COLO668 (cell line): ENCODE data around the gene SLC30A3.
A peak's percentile ranks its signal among the peaks of the same experiment; 100 is the strongest.
"Not testable (repeated sequence)": the region's sequence is repeated elsewhere in the genome, so short reads cannot be mapped to it uniquely, and the experiment has no call there.

Source experiments
- DNase-seq: peaks from one replicate; lab custom pipeline; 2025; ENCODE audit not compliant: unreplicated experiment; lab: John Stamatoyannopoulos, UW

Gene SLC30A3

GRCh38 chr2:27262379-27263286 lies at the start of gene SLC30A3:
Gene SLC30A3 (minus strand): TSS chr2:27263047. CDS start chr2:27262906, 141 bp downstream.
- DNase-seq: peak; percentile 52

GRCh38 chr2:27312152-27312551 lies 49.3 kb upstream of the SLC30A3 start:
- DNase-seq: no peak

GRCh38 chr2:27309651-27310050 lies 46.8 kb upstream of the SLC30A3 start:
- no peak for DNase-seq

GRCh38 chr2:27308359-27308881 lies 45.6 kb upstream of the SLC30A3 start, which contains the start of gene UCN:
Gene UCN (minus strand): TSS chr2:27308445. CDS start chr2:27307895, 550 bp downstream.
- no peak for DNase-seq

- no peak for DNase-seq
Measured at GRCh38 chr2:27307545-27308358, 44.9 kb upstream of the SLC30A3 start.

- no peak for DNase-seq
Measured at GRCh38 chr2:27307287-27307544, 44.4 kb upstream of the SLC30A3 start.

GRCh38 chr2:27306573-27307286 lies 43.9 kb upstream of the SLC30A3 start:
- no peak for DNase-seq

GRCh38 chr2:27306136-27306535 lies 43.3 kb upstream of the SLC30A3 start:
- DNase-seq: no peak

GRCh38 chr2:27305516-27305915 lies 42.7 kb upstream of the SLC30A3 start:
- DNase-seq: no peak

GRCh38 chr2:27304488-27305240 lies 41.8 kb upstream of the SLC30A3 start:
- no peak for DNase-seq

GRCh38 chr2:27303093-27304025 lies 40.5 kb upstream of the SLC30A3 start:
- DNase-seq: peak; percentile 24

GRCh38 chr2:27300606-27301005 lies 37.8 kb upstream of the SLC30A3 start:
- not testable (repeated sequence) for DNase-seq

GRCh38 chr2:27298391-27299080 lies 35.7 kb upstream of the SLC30A3 start:
- DNase-seq: no peak

- DNase-seq: no peak
Measured at GRCh38 chr2:27297195-27297594, 34.3 kb upstream of the SLC30A3 start.

- no peak for DNase-seq
Measured at GRCh38 chr2:27296481-27296880, 33.6 kb upstream of the SLC30A3 start.

- no peak for DNase-seq
Measured at GRCh38 chr2:27294928-27295327, 32.1 kb upstream of the SLC30A3 start.

GRCh38 chr2:27291865-27292264 lies 29.0 kb upstream of the SLC30A3 start:
- DNase-seq: no peak

GRCh38 chr2:27290549-27290948 lies 27.7 kb upstream of the SLC30A3 start:
- no peak for DNase-seq

GRCh38 chr2:27288610-27289009 lies 25.8 kb upstream of the SLC30A3 start:
- no peak for DNase-seq
